Sigmoid colon (tissue), 7 donors: Measurements from ENCODE around the gene MSANTD1. TPM values are rescaled to one million over a fixed set of nuclear protein-coding genes. Genes with fewer than 3 reads are reported as not detected.

ENCODE experiments used
- DNase-seq: peaks from one replicate; pipeline ENCODE4 v3.0.0-alpha.2; 2019
- H3K27ac ChIP-seq, 4 donors: fragments of 200-600 bp; sonication (generic); one replicate each; pipeline ENCODE4 v1.5.1; 2016 to 2019; ENCODE audit warnings: mild to moderate bottlenecking in 1 of 4
- H3K27me3 ChIP-seq, 3 donors: fragments of 200-600 bp; sonication (generic); one replicate each; pipeline ENCODE4 v1.5.1; 2019; ENCODE audit warnings: mild to moderate bottlenecking in 1 of 3
- H3K36me3 ChIP-seq, 4 donors: fragments of 200-600 bp; sonication (generic); one replicate each; pipeline ENCODE4 v1.5.1; 2016 to 2019
- H3K4me1 ChIP-seq, 4 donors: fragments of 200-600 bp; sonication (generic); one replicate each; pipeline ENCODE4 v1.5.1; 2017 to 2019
- H3K4me3 ChIP-seq, 4 donors: fragments of 200-600 bp; sonication (generic); one replicate each; pipeline ENCODE4 v1.5.1; 2017 to 2019; ENCODE audit warnings: mild to moderate bottlenecking in 2 of 4, moderate library complexity in 1 of 4
- H3K9me3 ChIP-seq, 4 donors: fragments of 200-600 bp in 3 of 4; sonication (generic) in 3 of 4; one replicate each; pipeline versions ENCODE4 v1.5.1 to v1.6.1; 2013 to 2019
- CTCF ChIP-seq, 4 experiments: fragments of 450-650 bp in 3 of 4; fragments of 200-600 bp in 1 of 4; IDR thresholded peaks; one replicate each; pipeline ENCODE4 v1.5.1; 2016 to 2019; ENCODE audit warnings: antibody characterized with exemption in 4 of 4, mild to moderate bottlenecking in 3 of 4, moderate library complexity in 2 of 4
- EP300 ChIP-seq, 4 donors: sonication (generic); formaldehyde crosslinking; IDR thresholded peaks; one replicate each; pipeline ENCODE4 v1.6.1; 2017; ENCODE audit warnings: antibody characterized with exemption in 4 of 4
- POLR2A ChIP-seq, 2 donors: fragments of 450-650 bp; IDR thresholded peaks; one replicate each; pipeline ENCODE4 v1.6.1; 2016; ENCODE audit warnings: antibody characterized with exemption in 2 of 2, mild to moderate bottlenecking in 2 of 2, moderate library complexity in 2 of 2
- POLR2AphosphoS5 ChIP-seq, 4 donors: sonication (generic); formaldehyde crosslinking; IDR thresholded peaks; one replicate each; pipeline ENCODE4 v1.6.1; 2017; ENCODE audit warnings: antibody characterized with exemption in 4 of 4
- WGBS, 2 donors: extraction: QIAGEN DNeasy Blood & Tissue Kit; methylation state at CpG; one replicate each; pipeline ENCODE4 v1.1.7; 2013; 5-methylcytosine and 5-hydroxymethylcytosine counted together
- intact Hi-C: fragments of 100-400 bp; cut with DNase I; formaldehyde crosslinking; loops from one replicate; pipeline ENCODE4 v1.15.1; 2023
- polyA plus RNA-seq, 3 donors: library from polyadenylated mRNA; stranded (reverse); fragments of 200-250 nt; gene quantifications; one replicate each; pipeline ENCODE4 v1.2.3, GENCODE V29; 2013
- total RNA-seq, 4 donors: library from RNA; depleted of rRNA; stranded (reverse); fragments of >200 nt; gene quantifications; one replicate each; pipeline ENCODE4 v1.1.0, GENCODE V29; 2016
- donor health status: healthy with polysubstance abuse.
- donor health status: Bipolar disorder and iron deficiency.
- donor health status: healthy.

Gene MSANTD1
- total and polyA plus RNA-seq, 7 donors = under 0.01 to 1.2 (median 0.40) TPM; not detected in 1

GRCh38 chr4:3252480-3252828, 3.5 kb downstream of the MSANTD1 start:
- WGBS, 2 donors = 97 to 98% methylated on average over 3 of the region's 3 CpGs
- intact Hi-C loops = no loop called here
- H3K27ac ChIP-seq = no peak overlapping the region

GRCh38 chr4:3252831-3253641, 4.1 kb downstream of the MSANTD1 start:
- no peak overlapping the region for H3K27ac ChIP-seq
- 76 to 90% methylated on average over 38 of the region's 38 CpGs for WGBS, 2 donors
- TF ChIP-seq POLR2AphosphoS5 (IDR thresholded peaks at IDR 0.05) (no peak), EP300 (IDR thresholded peaks at IDR 0.05) (no peak), CTCF (IDR thresholded peaks at IDR 0.05) (no peak), POLR2A (IDR thresholded peaks at IDR 0.05) (no peak)
- peak; percentile 63 for DNase-seq
- H3K4me1 ChIP-seq = peaks cover 0 to 4% (median 0%) of the 10 kb centered on the region in 4 donors
- H3K36me3 ChIP-seq = peaks cover 0 to 6% (median 0%) of the 10 kb centered on the region in 4 donors
- no peaks in the 10 kb centered on the region for H3K27me3 ChIP-seq
- no peak overlapping the region for H3K4me3 ChIP-seq
- H3K9me3 ChIP-seq = no peaks in the 10 kb centered on the region
- intact Hi-C loops = no loop called here

More at GRCh38 chr4:3252480-3252828, 3.5 kb downstream of the MSANTD1 start:
- peaks cover 0 to 6% (median 0%) of the 10 kb centered on the region in 4 donors for H3K36me3 ChIP-seq
- TF ChIP-seq POLR2AphosphoS5 (IDR thresholded peaks at IDR 0.05) (no peak), CTCF (IDR thresholded peaks at IDR 0.05) (no peak), EP300 (IDR thresholded peaks at IDR 0.05) (no peak), POLR2A (IDR thresholded peaks at IDR 0.05) (no peak)
- no peaks in the 10 kb centered on the region for H3K27me3 ChIP-seq
- H3K4me1 ChIP-seq = peaks cover 0 to 4% (median 0%) of the 10 kb centered on the region in 4 donors
- H3K9me3 ChIP-seq = no peaks in the 10 kb centered on the region
- no peak overlapping the region for H3K4me3 ChIP-seq
- no peak for DNase-seq

- peak; percentile 46 for DNase-seq
- no peaks in the 10 kb centered on the region for H3K27me3 ChIP-seq
- WGBS, 2 donors = 89 to 96% methylated on average over 13 of the region's 13 CpGs
- H3K36me3 ChIP-seq = peaks cover 0 to 6% (median 0%) of the 10 kb centered on the region in 4 donors
- no peak for TF ChIP-seq CTCF (IDR thresholded peaks at IDR 0.05)
- TF ChIP-seq POLR2A (IDR thresholded peaks at IDR 0.05) = no peak
- TF ChIP-seq EP300 (IDR thresholded peaks at IDR 0.05) = no peak
- no peak for TF ChIP-seq POLR2AphosphoS5 (IDR thresholded peaks at IDR 0.05)
- intact Hi-C loops = no loop called here
- H3K27ac ChIP-seq = no peak overlapping the region
- no peak overlapping the region for H3K4me3 ChIP-seq
- H3K9me3 ChIP-seq = no peaks in the 10 kb centered on the region
- peaks cover 0 to 4% (median 0%) of the 10 kb centered on the region in 4 donors for H3K4me1 ChIP-seq
These were observed 4.8 kb downstream of the MSANTD1 start for GRCh38 chr4:3253808-3254207.

GRCh38 chr4:3254302-3255131, 5.6 kb downstream of the MSANTD1 start:
- Histone ChIP-seq H3K4me3 (no peak overlapping the region), H3K36me3 (peaks cover 0 to 6% (median 0%) of the 10 kb centered on the region in 4 donors), H3K4me1 (peaks cover 0 to 4% (median 0%) of the 10 kb centered on the region in 4 donors), H3K9me3 (no peaks in the 10 kb centered on the region), H3K27ac (no peak overlapping the region), H3K27me3 (no peaks in the 10 kb centered on the region)
- peak; percentile 45 for DNase-seq
- intact Hi-C loops = no loop called here
- TF ChIP-seq POLR2A (IDR thresholded peaks at IDR 0.05) (no peak), CTCF (IDR thresholded peaks at IDR 0.05) (no peak), EP300 (IDR thresholded peaks at IDR 0.05) (no peak), POLR2AphosphoS5 (IDR thresholded peaks at IDR 0.05) (no peak)
- 92 to 95% methylated on average over 14 of the region's 14 CpGs for WGBS, 2 donors
